K562 (cell line): Measurements from ENCODE around the gene CYP4F12. TPM values are rescaled to one million over a fixed set of nuclear protein-coding genes. Genes with fewer than 3 reads are reported as not detected.

Experiments
- ATAC-seq: fragments of 200-7000 bp; cut with Tn5 transposase; 3 replicates; pipeline ENCODE4 v1.9.1; 2020; ENCODE audit warnings: moderate library complexity
- BruUV-seq: library from RNA; stranded (reverse); fragments of 400-500 nt; replicated peaks from 2 replicates; lab custom pipeline; 2021; lab: Mats Ljungman, UMichigan
- CTCF ChIA-PET: fragments of 300-600 bp; formaldehyde crosslinking; extraction: SDS; loops from one replicate; lab custom pipeline; 2021; ENCODE audit warnings: low intra/inter-chr PET ratio; lab: Yijun Ruan, JAX
- POLR2A ChIA-PET: fragments of 300-600, 350-650 bp; sonication (Branson Sonifier 250); formaldehyde crosslinking; extraction: SDS; loops from one replicate; lab custom pipeline; 2021; ENCODE audit warnings: antibody characterized with exemption, inconsistent platforms; lab: Yijun Ruan, JAX
- DNase-seq, 4 experiments: peaks; one replicate each; pipeline versions ENCODE4 v3.0.0 to v3.0.0-alpha.2; 2011 to 2018; ENCODE audit warnings: low spot score in 3 of 4, mixed read lengths in 3 of 4; ENCODE audit errors: extremely low read depth in 1 of 4
- FAIRE-seq: peaks from 2 replicates; lab custom pipeline; 2011; peaks lifted over from hg19 to GRCh38; lab: Jason Lieb, UNC
- H2AFZ ChIP-seq: 2 replicates; pipeline ENCODE4 v1.6.0; 2011; ENCODE audit warnings: low read depth, low read length, control low read depth, inconsistent platforms
- H3K27ac ChIP-seq: fragments of 200-600 bp; 3 replicates; pipeline ENCODE4 v1.8.0; 2011; ENCODE audit warnings: low read depth, mild to moderate bottlenecking, control low read depth, inconsistent platforms, low read length, moderate library complexity, mixed read lengths; ENCODE audit errors: extremely low read depth
- H3K27me3 ChIP-seq, 2 experiments: fragments of 300-600 bp in 1 of 2; 2 replicates in 1 of 2; 3 replicates in 1 of 2; pipeline versions ENCODE4 v1.6.0 to v1.8.0; 2011; ENCODE audit warnings: inconsistent platforms in 2 of 2, low read length in 2 of 2, mild to moderate bottlenecking in 1 of 2, mixed read lengths in 1 of 2, moderate library complexity in 1 of 2; ENCODE audit not compliant: control insufficient read depth in 2 of 2, insufficient read depth in 2 of 2
- H3K36me3 ChIP-seq: fragments of 300-600 bp; 3 replicates; pipeline ENCODE4 v1.8.0; 2011; ENCODE audit warnings: mild to moderate bottlenecking, low read length, inconsistent platforms; ENCODE audit not compliant: control insufficient read depth, insufficient read depth
- H3K4me1 ChIP-seq, 2 experiments: fragments of 200-600 bp in 1 of 2; replicated peaks in 1 of 2; 2 replicates in 1 of 2; 3 replicates in 1 of 2; pipeline versions ENCODE4 v1.5.1 to v1.8.0; 2011; ENCODE audit warnings: inconsistent platforms in 2 of 2, low read length in 2 of 2, mild to moderate bottlenecking in 1 of 2, mixed read lengths in 1 of 2, moderate library complexity in 1 of 2; ENCODE audit not compliant: control insufficient read depth in 2 of 2, insufficient read depth in 2 of 2
- H3K4me2 ChIP-seq: 2 replicates; pipeline ENCODE4 v1.6.1; 2011; ENCODE audit warnings: low read length, control low read depth, inconsistent platforms, mixed read lengths; ENCODE audit not compliant: insufficient read depth
- H3K4me3 ChIP-seq: fragments of 200-600 bp; sonication (generic), shearing (Covaris generic); 2 replicates; pipeline ENCODE4 v1.5.1; 2016; ENCODE audit warnings: control low read depth, inconsistent platforms
- H3K79me2 ChIP-seq: fragments of 200-600 bp; 3 replicates; pipeline ENCODE4 v1.8.0; 2011; ENCODE audit warnings: low read length, inconsistent platforms; ENCODE audit not compliant: control insufficient read depth, insufficient read depth
- H3K9ac ChIP-seq, 2 experiments: 2 replicates each; pipeline versions ENCODE4 v1.6.0 to v1.6.1; 2011; ENCODE audit warnings: low read depth in 2 of 2, low read length in 2 of 2, control low read depth in 1 of 2, inconsistent platforms in 1 of 2, mild to moderate bottlenecking in 1 of 2, mixed read lengths in 1 of 2; ENCODE audit not compliant: insufficient read depth in 1 of 2
- H3K9me1 ChIP-seq: one replicate; pipeline ENCODE4 v1.6.0; 2011; ENCODE audit warnings: inconsistent platforms, mild to moderate bottlenecking, low read length, moderate library complexity; ENCODE audit not compliant: control insufficient read depth, insufficient read depth
- H3K9me3 ChIP-seq: replicated peaks from 2 replicates; pipeline ENCODE4 v1.5.1; 2011; ENCODE audit warnings: low read depth, low read length, inconsistent platforms; ENCODE audit not compliant: control insufficient read depth, insufficient read depth
- H4K20me1 ChIP-seq: replicated peaks from 2 replicates; pipeline ENCODE4 v1.6.1; 2011; ENCODE audit warnings: low read length, inconsistent platforms, mixed read lengths; ENCODE audit not compliant: control insufficient read depth, insufficient read depth
- C11orf30 ChIP-seq: fragments of 450-650 bp; IDR thresholded peaks from 2 replicates; pipeline ENCODE4 v1.6.1; 2016; ENCODE audit warnings: low read depth, mild to moderate bottlenecking
- CBFA2T3 ChIP-seq: fragments of 450-650 bp; IDR thresholded peaks from 2 replicates; pipeline ENCODE4 v1.6.1; 2017
- CHD1 ChIP-seq: fragments of 200-600 bp; sonication (generic); IDR thresholded peaks from one replicate; pipeline ENCODE4 v1.6.1; 2012; ENCODE audit warnings: mild to moderate bottlenecking, moderate library complexity, low read length, inconsistent platforms
- CREM ChIP-seq: IDR thresholded peaks from 2 replicates; pipeline ENCODE4 v1.6.1; 2014; ENCODE audit warnings: antibody characterized with exemption, low read depth
- DPF2 ChIP-seq: fragments of 450-650 bp; IDR thresholded peaks from 2 replicates; pipeline ENCODE4 v1.6.1; 2016
- EP300 ChIP-seq: IDR thresholded peaks from 2 replicates; pipeline ENCODE4 v1.6.1; 2012; ENCODE audit warnings: low read length, improper control_type of control experiment
- FOXJ3 ChIP-seq: sonication (generic); formaldehyde crosslinking; IDR thresholded peaks from 2 replicates; pipeline ENCODE4 v1.4.0; 2020; ENCODE audit warnings: mild to moderate bottlenecking, missing genetic modification reagents
- MAFF ChIP-seq: IDR thresholded peaks from 2 replicates; pipeline ENCODE4 v1.6.1; 2012; ENCODE audit warnings: low read length, improper control_type of control experiment
- NCOA1 ChIP-seq: fragments of 450-650 bp; IDR thresholded peaks from 2 replicates; pipeline ENCODE4 v1.6.1; 2016; ENCODE audit warnings: low read depth
- NCOA6 ChIP-seq: fragments of 450-650 bp; IDR thresholded peaks from 2 replicates; pipeline ENCODE4 v1.6.1; 2017; ENCODE audit warnings: mild to moderate bottlenecking
- NR1H2 ChIP-seq: sonication (generic); formaldehyde crosslinking; IDR thresholded peaks from 2 replicates; pipeline ENCODE4 v1.4.0; 2020; ENCODE audit warnings: mild to moderate bottlenecking, missing genetic modification reagents
- RAD51 ChIP-seq: fragments of 450-650 bp; IDR thresholded peaks from 2 replicates; pipeline ENCODE4 v1.7.1; 2016; ENCODE audit warnings: low read depth, mild to moderate bottlenecking, borderline replicate concordance
- TAF9B ChIP-seq: fragments of 450-650 bp; IDR thresholded peaks from 2 replicates; pipeline ENCODE4 v1.6.1; 2018; ENCODE audit warnings: mild to moderate bottlenecking; ENCODE audit not compliant: partially characterized antibody
- TCF3 ChIP-seq: sonication (generic); formaldehyde crosslinking; IDR thresholded peaks from 2 replicates; pipeline ENCODE4 v1.4.0; 2020; ENCODE audit warnings: mild to moderate bottlenecking, missing genetic modification reagents
- TFAM ChIP-seq: fragments of 250-450 bp; sonication (Bioruptor Pico); conservative IDR thresholded peaks from 2 replicates; pipeline ENCODE4 v1.5.0; 2021; ENCODE audit warnings: mild to moderate bottlenecking, moderate library complexity
- YY1 ChIP-seq, 3 experiments: IDR thresholded peaks; 2 replicates each; pipeline ENCODE4 v1.6.1; 2011; ENCODE audit warnings: low read length in 2 of 3, mild to moderate bottlenecking in 2 of 3, moderate library complexity in 2 of 3, borderline replicate concordance in 1 of 3, control low read depth in 1 of 3, low read depth in 1 of 3; ENCODE audit not compliant: insufficient read depth in 3 of 3, insufficient replicate concordance in 2 of 3, control insufficient read depth in 1 of 3, insufficient read length in 1 of 3; ENCODE audit errors: extremely low read depth in 1 of 3
- ZNF165 ChIP-seq: fragments of 250-450 bp; sonication (Bioruptor Pico); IDR thresholded peaks from 2 replicates; pipeline ENCODE4 v1.4.0; 2020; ENCODE audit warnings: borderline replicate concordance
- ZNF316 ChIP-seq: fragments of 450-650 bp; IDR thresholded peaks from 2 replicates; pipeline ENCODE4 v1.6.1; 2016
- ZNF696 ChIP-seq: fragments of 250-450 bp; sonication (Bioruptor Pico); conservative IDR thresholded peaks from 2 replicates; pipeline ENCODE4 v1.4.0; 2020; ENCODE audit warnings: mild to moderate bottlenecking, moderate library complexity
- ZNF766 ChIP-seq: fragments of 200-800 bp; sonication (Bioruptor generic); conservative IDR thresholded peaks from 2 replicates; pipeline ENCODE4 v1.6.1; 2016; ENCODE audit warnings: missing genetic modification characterization, missing compliant biosample characterization
- WGBS: fragments of 100-300 bp; shearing (Covaris generic); methylation state at CpG from one replicate; pipeline ENCODE4 v1.1.6; 2016; ENCODE audit warnings: low coverage, mixed read lengths; ENCODE audit not compliant: insufficient coverage; ENCODE audit errors: missing lambda C conversion rate; 5-methylcytosine and 5-hydroxymethylcytosine counted together
- in situ Hi-C: fragments of 300-500 bp; cut with MboI; formaldehyde crosslinking; loops from 4 replicates; pipeline ENCODE4 v1.15.0; 2018; ENCODE audit warnings: inconsistent platforms, mixed read lengths
- intact Hi-C: fragments of 100-400 bp; cut with micrococcal nuclease; formaldehyde crosslinking; loops from 2 replicates; pipeline ENCODE4 v1.14.2; 2022
- polyA plus RNA-seq, 8 experiments: library from polyadenylated mRNA; depleted of rRNA in 4 of 8; stranded (reverse) in 5 of 8; unstranded in 3 of 8; fragments of >200 nt; fragmentation: Nextera tagmentation in 2 of 8; fragmentation: Illumina TruSeq in 1 of 8; extraction: Ambion mirVana in 2 of 8; extraction: Trizol in 1 of 8; gene quantifications; 2 replicates each; pipeline versions ENCODE4 v1.2.1 to v1.2.3, GENCODE V29; 2011 to 2014; ENCODE audit warnings: inconsistent platforms in 1 of 8, missing spikeins in 1 of 8
- total RNA-seq, 7 experiments: library from RNA; depleted of rRNA in 6 of 7; stranded (reverse); fragments of >200 nt in 6 of 7; fragmentation: Illumina TruSeq in 2 of 7; extraction: Trizol in 2 of 7; gene quantifications; 2 replicates each; pipeline versions ENCODE4 v1.2.1 to v1.2.3, GENCODE V29; 2011 to 2021; ENCODE audit warnings: low replicate concordance in 1 of 7

The CYP4F12 gene
- total and polyA plus RNA-seq, 9 of the 15 experiments (the other 6 are each of a cell fraction or from before 2014, with no cell fraction given), result not detected

GRCh38 chr19:15639596-15639995 is 33.3 kb upstream of the CYP4F12 start (continued):
- TF ChIP-seq NCOA6 (no peak), TFAM (CRISPR knock-in tag) (no peak), FOXJ3 (no peak), NR1H2 (CRISPR knock-in tag) (no peak), EP300 (no peak)

GRCh38 chr19:15640294-15640903 is 32.5 kb upstream of the CYP4F12 start, which contains the start of gene CYP4F3:
TSS of gene CYP4F3 (plus strand) at chr19:15640897. CDS start at chr19:15641416, 519 bp downstream.
- CTCF ChIA-PET, result no interaction called here
- Histone ChIP-seq H3K4me1 (peaks cover 6 to 20% of the 10 kb centered on the region in 2 experiments; a peak in 4 of 5 replicates), H4K20me1 (no peaks in the 10 kb centered on the region; the same call in 1 of the 2 replicates), H3K4me2 (no peak within 1 kb of the TSS; the same call in 1 of the 2 replicates), H3K79me2 (no peaks in the 10 kb centered on the region), H3K9ac (0 out of 4 replicates have a peak within 1 kb of the TSS, but pooled peaks of 1 of the 2 experiments have one; percentile 36), H2AFZ (no peak within 1 kb of the TSS), H3K9me3 (no peaks in the 10 kb centered on the region), H3K27ac (no peak within 1 kb of the TSS), H3K9me1 (peaks cover 3% of the 10 kb centered on the region), H3K27me3 (peaks cover 0 to 6% of the 10 kb centered on the region in 2 experiments; a peak in 1 of 5 replicates), H3K36me3 (no peaks in the 10 kb centered on the region), H3K4me3 (no peak within 1 kb of the TSS)
- FAIRE-seq, result peak; percentile 95
- no TSS peak for BruUV-seq
- POLR2A ChIA-PET, result interaction anchor here (0.5 to 1.4 kb wide), 4 partner anchors 10 to 175 kb away, joined by 3 to 4 read pairs (median 4); partner anchors contain the start of gene OR10H1
- 0% methylated on average over 6 of the region's 6 CpGs for WGBS
- peak; percentile 100 for ATAC-seq
- peak; percentile 83 to 90 (median 87) for DNase-seq
- intact Hi-C loops (no loop called here), in situ Hi-C loops (no loop called here)
- TF ChIP-seq TAF9B (peak; percentile 70), DPF2 (peak; percentile 63), YY1 (IDR thresholded peaks at IDR 0.05; ENCODE audit: borderline replicate concordance in 1 of 3, control insufficient read depth in 1 of 3, extremely low read depth in 1 of 3, insufficient read depth in 3 of 3, insufficient read length in 1 of 3, insufficient replicate concordance in 2 of 3, low read depth in 1 of 3, low read length in 2 of 3) (no peak), RAD51 (no peak), CBFA2T3 (peak; percentile 61), CREM (no peak; the same call in 1 of the 2 replicates), EP300 (peak; percentile 34; the same call in 1 of the 2 replicates), NCOA1 (no peak), ZNF696 (no peak), CHD1 (no peak), C11orf30 (peak; percentile 85), ZNF766 (CRISPR knock-in tag) (0 out of 2 replicates have a peak, but pooled peaks have one; percentile 23), ZNF316 (peak; percentile 63), ZNF165 (CRISPR knock-in tag) (no peak), TCF3 (peak; percentile 31; the same call in 1 of the 2 replicates), MAFF (peak; percentile 60)
